DND-41 (cell line): ENCODE data around the gene BMP3.

Experiments
- ATAC-seq: fragments of 200-7000 bp; cut with Tn5 transposase; 3 replicates; pipeline ENCODE4 v1.9.1; 2021; ENCODE audit warnings: low read depth; ENCODE audit not compliant: insufficient read depth
- DNase-seq: peaks from one replicate; pipeline ENCODE4 v3.0.0-alpha.2; 2020
- H2AFZ ChIP-seq: 2 replicates; pipeline ENCODE4 v1.6.0; 2012; ENCODE audit warnings: low read depth, low read length
- H3K27ac ChIP-seq: 2 replicates; pipeline ENCODE4 v1.5.1; 2012; ENCODE audit warnings: low read length, inconsistent platforms
- H3K27me3 ChIP-seq: fragments of 200-600 bp; sonication (generic); 2 replicates; pipeline ENCODE4 v1.6.0; 2012; ENCODE audit warnings: low read length, mild to moderate bottlenecking, inconsistent platforms; ENCODE audit not compliant: insufficient read depth, poor library complexity
- H3K36me3 ChIP-seq: 2 replicates; pipeline ENCODE4 v1.5.1; 2012; ENCODE audit warnings: low read length, inconsistent platforms; ENCODE audit not compliant: insufficient read depth
- H3K4me1 ChIP-seq: 2 replicates; pipeline ENCODE4 v1.5.1; 2012; ENCODE audit warnings: mild to moderate bottlenecking, low read length; ENCODE audit not compliant: insufficient read depth
- H3K4me2 ChIP-seq: 2 replicates; pipeline ENCODE4 v1.6.0; 2012; ENCODE audit warnings: mild to moderate bottlenecking, moderate library complexity, low read length, inconsistent platforms; ENCODE audit not compliant: insufficient read depth
- H3K4me3 ChIP-seq, 2 experiments: fragments of 200-600 bp in 1 of 2; shearing (Covaris generic) in 1 of 2; 2 replicates each; pipeline ENCODE4 v1.5.1; 2012 to 2016; ENCODE audit warnings: inconsistent platforms in 2 of 2, low read length in 2 of 2, mild to moderate bottlenecking in 2 of 2, low read depth in 1 of 2, moderate library complexity in 1 of 2
- H3K79me2 ChIP-seq: 2 replicates; pipeline ENCODE4 v1.6.0; 2012; ENCODE audit warnings: low read length, inconsistent platforms; ENCODE audit not compliant: insufficient read depth
- H3K9ac ChIP-seq: 2 replicates; pipeline ENCODE4 v1.6.0; 2012; ENCODE audit warnings: low read depth, mild to moderate bottlenecking, inconsistent platforms, low read length, moderate library complexity
- H3K9me3 ChIP-seq: 2 replicates; pipeline ENCODE4 v1.5.1; 2012; ENCODE audit warnings: low read length, moderate library complexity, mild to moderate bottlenecking, inconsistent platforms; ENCODE audit not compliant: insufficient read depth, severe bottlenecking
- H4K20me1 ChIP-seq: 2 replicates; pipeline ENCODE4 v1.6.0; 2012; ENCODE audit warnings: low read length; ENCODE audit not compliant: insufficient read depth
- CTCF ChIP-seq: IDR thresholded peaks from 2 replicates; pipeline ENCODE4 v1.5.1; 2012; ENCODE audit warnings: borderline replicate concordance, low read length, moderate library complexity, mild to moderate bottlenecking; ENCODE audit not compliant: poor library complexity, severe bottlenecking; ENCODE audit errors: extremely low read depth
- EZH2 ChIP-seq: IDR thresholded peaks from 3 replicates; pipeline ENCODE4 v1.6.1; 2012; ENCODE audit warnings: borderline replicate concordance, low read depth, mild to moderate bottlenecking, moderate library complexity, low read length, inconsistent platforms; ENCODE audit not compliant: severe bottlenecking

BMP3 gene

GRCh38 chr4:81040012-81040659 lies 9.6 kb downstream of the BMP3 start:
- H3K4me1 ChIP-seq: no peaks in the 10 kb centered on the region
- DNase-seq: no peak
- no peak overlapping the region for H3K4me2 ChIP-seq
- H3K27ac ChIP-seq: no peak overlapping the region
- no peaks in the 10 kb centered on the region for H4K20me1 ChIP-seq
- H2AFZ ChIP-seq: no peak overlapping the region
- no peaks in the 10 kb centered on the region for H3K36me3 ChIP-seq
- no peaks in the 10 kb centered on the region for H3K79me2 ChIP-seq
- peaks cover 16% of the 10 kb centered on the region for H3K27me3 ChIP-seq
- H3K9ac ChIP-seq: no peak overlapping the region
- no peak for TF ChIP-seq EZH2
- peak; percentile 75 for TF ChIP-seq CTCF
- H3K9me3 ChIP-seq: no peaks in the 10 kb centered on the region
- ATAC-seq: peak; percentile 48; the same call in 1 of the 3 replicates
- no peak overlapping the region for H3K4me3 ChIP-seq

- H3K4me2 ChIP-seq: no peak overlapping the region
- no peak overlapping the region for H3K27ac ChIP-seq
- H3K27me3 ChIP-seq: peaks cover 8% of the 10 kb centered on the region
- no peak overlapping the region for H3K4me3 ChIP-seq
- H2AFZ ChIP-seq: no peak overlapping the region
- no peaks in the 10 kb centered on the region for H3K4me1 ChIP-seq
- no peaks in the 10 kb centered on the region for H4K20me1 ChIP-seq
- no peak for ATAC-seq
- H3K79me2 ChIP-seq: no peaks in the 10 kb centered on the region
- DNase-seq: no peak
- no peak overlapping the region for H3K9ac ChIP-seq
- no peaks in the 10 kb centered on the region for H3K36me3 ChIP-seq
- no peaks in the 10 kb centered on the region for H3K9me3 ChIP-seq
- TF ChIP-seq EZH2: no peak
- no peak for TF ChIP-seq CTCF
These were observed 12.3 kb downstream of the BMP3 start for GRCh38 chr4:81042578-81043365.

- no peak for ATAC-seq
- no peaks in the 10 kb centered on the region for H3K79me2 ChIP-seq
- no peak overlapping the region for H3K9ac ChIP-seq
- no peaks in the 10 kb centered on the region for H3K27me3 ChIP-seq
- H3K4me2 ChIP-seq: no peak overlapping the region
- no peaks in the 10 kb centered on the region for H3K9me3 ChIP-seq
- no peaks in the 10 kb centered on the region for H3K36me3 ChIP-seq
- H3K27ac ChIP-seq: no peak overlapping the region
- H4K20me1 ChIP-seq: no peaks in the 10 kb centered on the region
- H3K4me3 ChIP-seq: no peak overlapping the region
- TF ChIP-seq EZH2: no peak
- no peak for TF ChIP-seq CTCF
- DNase-seq: no peak
- H2AFZ ChIP-seq: no peak overlapping the region
- H3K4me1 ChIP-seq: no peaks in the 10 kb centered on the region
These were observed 18.8 kb downstream of the BMP3 start for GRCh38 chr4:81049330-81049729.
